Esophagus (tissue), 2 donors: ENCODE measurements around the gene CCDC142. TPM values are rescaled to one million over a fixed set of nuclear protein-coding genes. Genes with fewer than 3 reads are reported as not detected.

Source experiments
- H3K27ac ChIP-seq, 2 donors: one replicate each; pipeline ENCODE4 v1.5.1; 2013; ENCODE audit warnings: low read depth in 2 of 2, mild to moderate bottlenecking in 2 of 2, inconsistent platforms in 1 of 2, low read length in 1 of 2, moderate library complexity in 1 of 2
- H3K27me3 ChIP-seq, 2 donors: one replicate each; pipeline ENCODE4 v1.6.1; 2013; ENCODE audit warnings: low read length in 2 of 2, control low read depth in 1 of 2, mild to moderate bottlenecking in 1 of 2; ENCODE audit not compliant: insufficient read depth in 2 of 2, control insufficient read depth in 1 of 2
- H3K36me3 ChIP-seq, 2 donors: one replicate each; pipeline ENCODE4 v1.6.1; 2013; ENCODE audit warnings: low read length in 1 of 2; ENCODE audit not compliant: control insufficient read depth in 2 of 2, insufficient read depth in 2 of 2
- H3K4me1 ChIP-seq, 2 donors: one replicate each; pipeline ENCODE4 v1.6.1; 2013; ENCODE audit warnings: low read length in 1 of 2; ENCODE audit not compliant: control insufficient read depth in 2 of 2, insufficient read depth in 2 of 2
- H3K4me3 ChIP-seq, 2 donors: one replicate each; pipeline ENCODE4 v1.5.1; 2013; ENCODE audit warnings: low read length in 2 of 2, mild to moderate bottlenecking in 2 of 2, low read depth in 1 of 2, moderate library complexity in 1 of 2
- H3K9me3 ChIP-seq, 2 donors: one replicate each; pipeline ENCODE4 v1.6.1; 2013; ENCODE audit warnings: mild to moderate bottlenecking in 2 of 2, low read depth in 1 of 2, low read length in 1 of 2, moderate library complexity in 1 of 2; ENCODE audit not compliant: control insufficient read depth in 2 of 2, insufficient read depth in 1 of 2
- whole genome bisulfite sequencing, 2 donors: extraction: QIAGEN DNeasy Blood & Tissue Kit; methylation state at CpG; one replicate each; pipeline ENCODE4 v1.1.7; 2013; 5-methylcytosine and 5-hydroxymethylcytosine counted together
- polyA plus RNA-seq, 2 donors: library from polyadenylated mRNA; stranded (reverse); fragments of 200-250 nt; gene quantifications; one replicate each; pipeline ENCODE4 v1.2.3, GENCODE V29; 2013
- donor health status: healthy with polysubstance abuse.
- donor health status: Bipolar disorder and iron deficiency.

CCDC142 gene
- polyA plus RNA-seq, 2 donors = 4.3 to 10.3 TPM

- no peaks in the 10 kb centered on the region for H3K9me3 ChIP-seq
- peak within 1 kb of the TSS; percentile 82 to 88 for H3K27ac ChIP-seq
- no peaks in the 10 kb centered on the region for H3K27me3 ChIP-seq
- peaks cover 12 to 13% of the 10 kb centered on the region in 2 donors for H3K4me1 ChIP-seq
- H3K36me3 ChIP-seq = peaks cover 0 to 2% of the 10 kb centered on the region in 2 donors
- H3K4me3 ChIP-seq = peak within 1 kb of the TSS; percentile 55 to 63
- WGBS, 2 donors = 12 to 19% methylated on average over 72 to 75 of the region's 75 CpGs
Observed at GRCh38 chr2:74441690-74442482, 40.9 kb downstream of the CCDC142 start, which contains the start of gene RTKN. RTKN (minus strand) TSS chr2:74441937; CDS start chr2:74441816, 121 bp downstream.

DNA sequence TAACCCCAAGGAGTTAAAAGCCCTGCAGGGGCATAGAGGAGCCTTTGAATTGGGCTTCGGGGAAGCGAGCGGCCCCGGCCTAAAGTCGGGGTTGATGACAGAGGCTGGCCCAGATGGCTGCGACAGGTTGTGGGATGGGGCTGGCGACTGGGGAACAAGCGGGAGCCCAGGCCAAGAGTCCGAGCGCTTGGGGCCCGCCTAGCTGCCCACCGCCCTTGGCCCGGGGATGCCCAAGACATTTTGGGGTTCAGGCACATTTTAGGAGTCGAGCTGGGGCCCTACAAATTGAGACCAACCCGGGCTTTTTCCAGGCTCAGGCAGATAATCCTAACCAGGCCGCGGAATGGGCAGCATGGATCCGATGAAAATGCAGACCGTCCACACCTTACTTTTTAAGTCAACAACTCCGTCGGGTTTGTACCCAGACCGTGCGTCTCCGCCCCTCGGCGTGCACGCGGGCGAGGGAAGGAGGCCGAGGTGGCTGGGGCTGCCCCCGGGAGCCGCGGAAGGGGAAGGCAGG is 41.6 kb downstream of the CCDC142 start:
- H3K27ac ChIP-seq = peak overlapping the region; percentile 82 to 88
- H3K27me3 ChIP-seq = no peaks in the 10 kb centered on the region
- peaks cover 0 to 5% of the 10 kb centered on the region in 2 donors for H3K36me3 ChIP-seq
- peak overlapping the region; percentile 55 to 63 for H3K4me3 ChIP-seq
- peaks cover 12 to 13% of the 10 kb centered on the region in 2 donors for H3K4me1 ChIP-seq
- no peaks in the 10 kb centered on the region for H3K9me3 ChIP-seq
- WGBS, 2 donors = 23 to 36% methylated on average over 32 to 33 of the region's 33 CpGs

- peaks cover 12 to 13% of the 10 kb centered on the region in 2 donors for H3K4me1 ChIP-seq
- H3K36me3 ChIP-seq = peaks cover 0 to 6% of the 10 kb centered on the region in 2 donors
- no peaks in the 10 kb centered on the region for H3K27me3 ChIP-seq
- H3K27ac ChIP-seq = peak overlapping the region; percentile 82 to 88
- WGBS, 2 donors = 11 to 13% methylated on average over 45 of the region's 45 CpGs
- H3K4me3 ChIP-seq = peak overlapping the region; percentile 55 to 63
- H3K9me3 ChIP-seq = no peaks in the 10 kb centered on the region
Observed at GRCh38 chr2:74440378-74441169, 42.2 kb downstream of the CCDC142 start.

- whole genome bisulfite sequencing, 2 donors = 18 to 21% methylated on average over 13 to 14 of the region's 14 CpGs
- Histone ChIP-seq H3K27ac (peak overlapping the region; percentile 66 to 88), H3K4me1 (peaks cover 12 to 13% of the 10 kb centered on the region in 2 donors), H3K27me3 (no peaks in the 10 kb centered on the region), H3K9me3 (no peaks in the 10 kb centered on the region), H3K4me3 (peak overlapping the region; percentile 55 to 63), H3K36me3 (peaks cover 0 to 6% of the 10 kb centered on the region in 2 donors)
Observed at GRCh38 chr2:74439803-74440377, 42.9 kb downstream of the CCDC142 start.

- Histone ChIP-seq H3K4me1 (peaks cover 12 to 13% of the 10 kb centered on the region in 2 donors), H3K27ac (peak overlapping the region in 1 of 2 donors; percentile 33), H3K9me3 (no peaks in the 10 kb centered on the region), H3K36me3 (peaks cover 0 to 6% of the 10 kb centered on the region in 2 donors), H3K27me3 (no peaks in the 10 kb centered on the region), H3K4me3 (peak overlapping the region; percentile 14 to 55)
- WGBS, 2 donors = 26 to 45% methylated on average over 3 of the region's 3 CpGs
Observed at GRCh38 chr2:74439373-74439772, 43.4 kb downstream of the CCDC142 start.

- Histone ChIP-seq H3K36me3 (peaks cover 0 to 6% of the 10 kb centered on the region in 2 donors), H3K9me3 (no peaks in the 10 kb centered on the region), H3K27ac (no peak overlapping the region), H3K4me1 (peaks cover 12 to 13% of the 10 kb centered on the region in 2 donors), H3K27me3 (no peaks in the 10 kb centered on the region), H3K4me3 (no peak overlapping the region)
- 91 to 92% methylated on average over 1 of the region's 1 CpG for WGBS, 2 donors
Observed at GRCh38 chr2:74438248-74438647, 44.5 kb downstream of the CCDC142 start.

DNA sequence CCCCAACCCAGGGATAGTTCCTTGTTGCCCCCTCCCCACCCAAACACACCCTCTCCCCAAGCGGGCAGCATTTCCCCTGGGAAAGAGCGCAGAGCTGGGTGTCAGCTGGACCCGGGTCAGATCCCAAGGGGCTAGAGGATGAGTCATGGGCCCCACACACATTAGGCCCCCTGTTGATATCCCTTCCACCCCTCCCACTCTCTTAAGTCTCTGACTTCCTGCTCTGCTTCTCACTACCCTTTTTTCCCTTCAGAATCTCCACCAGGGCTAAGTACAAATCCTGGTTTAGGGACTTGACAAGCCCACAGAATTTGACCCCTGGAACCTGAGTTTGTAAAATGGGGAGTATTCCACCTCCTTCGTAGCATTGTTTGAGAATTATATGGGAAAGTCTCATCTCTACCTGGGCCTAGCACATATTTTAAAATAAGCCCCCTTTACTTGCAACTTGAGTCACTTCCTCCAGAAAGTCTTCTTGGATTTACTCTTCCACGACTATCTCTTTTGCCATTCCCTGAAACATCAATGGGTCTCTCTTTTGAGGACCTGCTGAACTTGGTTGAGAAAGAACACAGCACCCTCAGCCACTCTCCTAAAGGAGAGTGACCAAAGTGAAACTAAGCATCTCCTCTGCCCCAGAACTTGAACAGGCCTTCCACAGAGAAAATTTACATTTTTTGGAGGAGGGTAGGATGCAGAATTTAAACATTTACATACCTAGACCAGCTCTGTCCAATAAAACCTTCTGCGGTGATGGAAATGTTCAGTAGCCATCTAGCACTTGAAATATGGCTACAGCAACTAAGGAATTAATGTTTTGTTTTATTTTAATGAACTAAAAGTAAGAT is 45.7 kb downstream of the CCDC142 start:
- Histone ChIP-seq H3K36me3 (peaks cover 0 to 9% of the 10 kb centered on the region in 2 donors), H3K27me3 (no peaks in the 10 kb centered on the region), H3K4me3 (no peak overlapping the region), H3K4me1 (peaks cover 10 to 12% of the 10 kb centered on the region in 2 donors), H3K27ac (no peak overlapping the region), H3K9me3 (no peaks in the 10 kb centered on the region)
- 77 to 81% methylated on average over 6 of the region's 6 CpGs for WGBS, 2 donors

DNA sequence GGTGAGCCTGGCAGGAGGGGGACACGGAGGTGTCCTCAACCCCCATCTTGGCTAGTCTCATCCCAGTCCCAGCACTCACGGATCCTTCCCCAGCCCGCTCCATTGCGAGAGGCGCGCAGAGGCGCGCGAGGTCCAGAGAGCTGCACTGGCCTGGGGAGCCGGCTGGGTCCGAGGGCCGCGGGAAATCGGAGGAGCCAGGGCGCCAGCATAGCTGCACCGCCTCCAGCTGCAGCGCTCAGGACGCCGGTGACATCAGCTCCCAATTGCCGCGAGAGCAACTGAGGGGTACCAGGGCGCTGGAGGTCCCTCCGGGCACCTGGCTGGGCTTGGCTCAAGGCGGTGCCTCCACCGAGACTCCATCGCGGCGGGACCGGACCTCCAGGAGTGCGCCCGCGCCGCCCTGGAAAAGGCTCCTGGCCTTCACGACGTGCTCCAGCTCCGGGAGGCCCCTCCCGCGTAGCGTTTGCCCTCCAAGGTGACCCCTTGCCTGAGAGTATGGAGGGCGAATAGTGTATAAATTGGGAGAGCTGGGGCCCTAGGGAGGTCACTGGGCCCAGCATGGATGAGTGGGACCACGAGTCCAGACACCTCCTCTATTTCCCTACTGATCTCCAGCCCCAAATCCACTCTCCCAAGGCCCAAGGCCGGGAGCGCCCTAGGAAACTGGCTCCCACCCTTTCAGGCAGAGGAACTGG is 46.5 kb downstream of the CCDC142 start:
- H3K36me3 ChIP-seq = peaks cover 3 to 9% of the 10 kb centered on the region in 2 donors
- H3K27ac ChIP-seq = no peak overlapping the region
- no peaks in the 10 kb centered on the region for H3K27me3 ChIP-seq
- WGBS, 2 donors = 81 to 82% methylated on average over 39 to 43 of the region's 43 CpGs
- H3K4me3 ChIP-seq = no peak overlapping the region
- no peaks in the 10 kb centered on the region for H3K9me3 ChIP-seq
- peaks cover 10 to 12% of the 10 kb centered on the region in 2 donors for H3K4me1 ChIP-seq
